GM04504 (cell line): ENCODE results near the gene GAREM2.

Experiments
- DNase-seq: peaks from one replicate; pipeline ENCODE4 v3.0.0-alpha.2; 2012; ENCODE audit warnings: low read depth

GAREM2 gene

DNA sequence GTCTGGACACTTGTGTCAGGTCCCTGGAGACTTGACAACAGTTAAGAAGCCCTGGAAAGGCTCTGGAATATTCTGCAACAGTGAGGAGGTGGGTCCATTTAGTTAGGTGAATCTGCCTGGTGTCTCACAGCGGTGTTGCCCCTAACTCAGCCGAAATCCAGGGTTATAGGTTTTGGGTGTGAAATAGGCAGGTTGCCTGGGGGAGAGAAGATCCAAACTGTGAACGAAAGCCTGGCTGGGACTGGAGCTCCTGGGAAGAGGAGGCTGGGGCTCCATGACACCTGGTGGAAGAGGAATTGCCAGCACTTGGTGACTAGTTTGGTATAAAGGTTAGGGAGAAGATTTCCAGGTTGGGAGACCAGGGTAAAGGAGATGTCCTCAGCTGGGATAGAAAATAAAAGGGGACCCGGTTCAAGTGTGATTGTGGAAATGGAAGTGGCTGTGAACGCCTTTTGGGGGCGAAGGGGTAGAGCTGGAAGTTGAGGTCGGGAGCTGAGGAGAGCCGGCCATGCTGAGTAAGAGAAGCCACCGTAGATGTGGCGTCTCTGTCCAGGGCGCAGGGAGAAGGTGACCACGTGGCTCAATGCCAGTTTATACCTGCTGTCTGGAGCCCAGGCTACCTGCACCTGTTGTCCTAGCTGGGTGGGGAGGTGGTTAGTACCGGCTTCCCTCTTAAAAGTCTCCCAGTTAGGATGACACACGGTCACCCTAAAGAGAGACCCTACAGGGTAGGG, 3.0 kb upstream of the GAREM2 start:
- DNase-seq: no peak

DNA sequence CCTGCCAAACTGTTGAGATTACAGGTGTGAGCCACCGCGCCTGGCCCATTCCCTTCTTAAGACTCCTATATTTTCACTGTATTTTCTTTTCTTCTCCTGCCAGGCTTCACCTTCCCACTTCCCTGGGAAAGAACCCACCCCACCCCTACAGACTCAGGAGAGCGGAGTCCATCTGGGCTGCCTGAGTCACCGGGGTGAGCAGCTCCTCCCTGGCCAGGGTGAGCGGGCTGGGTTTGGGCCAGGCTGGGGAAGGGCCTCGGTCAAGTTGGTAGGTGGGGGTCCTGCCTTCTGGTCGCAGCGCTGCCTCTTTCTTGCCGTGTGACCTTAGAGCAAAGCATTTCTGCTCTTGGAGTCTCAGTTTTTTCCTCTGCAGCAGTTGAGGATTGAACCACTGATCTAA, 2.1 kb upstream of the GAREM2 start:
- DNase-seq: no peak

DNA sequence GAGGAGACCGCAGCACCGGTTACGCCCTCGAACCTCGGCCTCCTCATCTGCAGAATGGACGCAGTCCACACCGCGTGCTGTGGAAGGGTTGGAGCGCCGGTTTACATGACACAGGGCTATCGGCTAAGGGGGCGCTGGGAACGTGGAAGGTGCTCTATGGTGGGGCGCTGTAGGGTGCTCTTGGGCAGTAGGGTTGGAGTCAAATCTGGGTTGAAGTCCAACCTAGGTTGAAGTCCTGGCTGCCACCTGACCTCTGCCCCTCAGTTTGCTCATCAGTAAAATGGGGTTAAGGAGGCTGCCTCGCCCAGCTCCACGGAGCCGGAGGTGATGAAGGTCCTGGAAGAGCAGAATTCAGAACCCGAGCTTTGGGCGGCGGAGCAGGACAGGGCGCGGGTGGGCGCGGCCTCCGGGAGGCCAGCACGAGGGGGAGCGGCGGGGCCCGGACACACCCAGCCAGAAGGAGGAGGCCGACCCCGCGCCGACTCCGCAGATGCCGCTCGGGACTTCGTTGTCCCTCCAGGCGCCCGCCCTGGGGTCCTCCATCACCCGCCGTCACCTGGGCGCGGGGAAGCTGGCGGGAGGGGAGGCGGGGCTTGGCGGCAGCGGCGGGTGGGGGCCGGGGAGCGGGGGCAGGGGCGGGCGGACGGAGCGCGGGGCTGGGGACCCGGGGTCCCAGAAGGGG, 558 bp upstream of the GAREM2 start:
- no peak for DNase-seq

DNA sequence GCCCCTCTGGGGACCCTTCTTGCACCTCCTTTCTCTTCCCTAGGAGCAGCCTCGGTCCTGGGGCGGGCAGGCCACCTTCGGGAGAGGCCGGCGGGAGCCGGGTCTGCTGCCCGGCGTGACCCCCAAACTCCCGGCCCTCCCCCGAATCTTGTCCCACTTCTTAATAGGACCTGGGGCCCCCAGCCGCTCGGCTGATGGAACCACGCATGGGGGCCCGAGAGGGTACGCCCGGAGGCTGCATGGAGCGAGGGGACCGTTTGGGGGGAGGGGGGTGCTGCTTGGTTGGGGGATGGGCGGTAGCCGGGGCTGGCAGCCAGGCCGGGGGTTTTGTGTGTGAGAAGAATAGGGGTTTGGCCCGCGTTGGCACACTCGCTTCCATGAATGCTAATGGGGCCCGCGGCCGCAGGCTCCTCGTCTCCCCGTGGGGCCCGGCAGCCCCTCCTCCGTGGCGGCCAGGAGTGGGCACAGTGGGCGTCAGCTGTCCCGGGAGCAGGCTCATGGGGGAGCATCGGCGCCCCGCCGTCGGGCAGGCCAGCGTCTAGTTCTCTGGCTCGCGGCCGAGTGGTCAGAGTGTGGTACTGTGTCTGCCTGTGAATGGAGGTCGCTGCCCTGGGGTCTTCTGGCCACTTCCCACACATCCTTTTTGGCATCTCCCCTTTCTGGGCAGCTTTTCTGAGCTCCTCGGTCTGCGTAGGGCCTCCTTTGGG, 1.0 kb downstream of the GAREM2 start:
- DNase-seq: no peak

DNA sequence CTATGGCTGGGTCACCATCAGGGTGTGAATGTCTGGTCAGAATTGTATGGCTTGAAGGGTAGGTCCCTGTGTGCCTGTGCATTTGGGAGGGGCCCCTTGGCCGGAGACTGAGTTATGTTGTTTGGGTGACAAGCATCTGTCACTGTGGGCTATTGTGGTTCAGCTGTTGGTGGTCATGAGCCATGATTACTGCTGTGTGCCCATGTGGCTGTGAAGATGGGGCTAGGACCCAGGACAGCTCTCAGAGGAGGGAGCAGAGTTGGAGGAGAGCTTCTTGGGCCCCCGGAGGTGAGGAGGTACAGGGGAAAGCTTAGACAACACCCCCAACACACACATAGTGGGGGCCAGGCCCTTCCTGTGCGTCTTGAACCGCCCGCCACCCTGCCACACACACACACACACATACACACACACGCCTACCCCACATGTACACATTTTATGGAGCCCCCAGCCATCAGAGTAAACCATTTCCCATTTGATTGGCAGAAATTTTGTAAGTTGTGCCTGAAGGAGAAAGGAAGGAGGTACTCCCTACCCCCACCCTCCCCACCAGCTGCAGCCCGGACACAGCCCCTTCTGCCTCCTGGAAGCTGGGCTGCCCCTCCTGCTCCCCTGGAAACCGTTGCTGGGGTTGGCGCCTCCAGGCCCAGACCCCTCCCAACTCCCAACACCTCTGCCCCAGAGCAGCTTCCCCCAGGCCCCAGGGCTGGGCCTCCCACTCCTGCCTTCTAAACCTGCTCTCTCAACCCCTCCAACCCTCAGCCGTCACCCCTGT, 2.0 kb downstream of the GAREM2 start:
- no peak for DNase-seq

- no peak for DNase-seq
These were observed 2.8 kb downstream of the GAREM2 start for GRCh38 chr2:26175466-26176278.

DNA sequence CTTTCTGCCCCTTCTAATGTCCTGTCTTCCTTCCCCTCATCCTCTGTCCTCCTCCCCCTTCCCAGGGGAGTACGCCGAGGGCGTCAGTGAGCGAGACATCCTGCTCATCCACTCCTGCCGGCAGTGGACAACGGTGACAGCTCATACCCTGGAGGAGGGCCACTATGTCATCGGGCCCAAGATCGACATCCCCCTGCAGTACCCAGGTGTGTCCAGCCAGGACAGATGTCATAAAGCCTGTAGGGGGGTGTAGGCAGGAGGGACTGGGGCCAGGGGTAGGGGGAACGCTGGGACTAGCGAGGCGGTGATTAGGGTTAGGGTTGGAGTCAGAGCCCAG, 3.4 kb downstream of the GAREM2 start:
- DNase-seq: no peak

DNA sequence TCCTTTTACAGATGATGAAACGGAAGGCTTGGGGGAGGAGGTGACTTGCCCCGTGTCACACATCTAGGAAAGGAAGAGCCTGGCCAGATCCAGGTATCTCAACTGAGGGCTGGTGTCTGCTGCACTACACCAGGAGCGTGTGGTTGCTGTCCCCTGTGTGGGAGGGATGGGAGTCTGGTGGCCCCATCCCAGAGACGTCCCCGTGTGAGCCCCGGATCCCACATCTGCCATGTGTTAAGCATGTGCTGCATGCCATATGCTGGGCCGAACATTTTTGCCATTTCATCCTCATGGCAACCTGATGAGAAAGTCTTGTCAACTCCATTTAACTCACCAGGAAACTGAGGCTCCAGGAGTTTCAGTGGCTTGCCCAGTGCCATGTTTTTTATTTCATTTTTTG, 4.2 kb downstream of the GAREM2 start:
- DNase-seq: no peak

- no peak for DNase-seq
These were observed 5.4 kb downstream of the GAREM2 start for GRCh38 chr2:26178246-26178645.

DNA sequence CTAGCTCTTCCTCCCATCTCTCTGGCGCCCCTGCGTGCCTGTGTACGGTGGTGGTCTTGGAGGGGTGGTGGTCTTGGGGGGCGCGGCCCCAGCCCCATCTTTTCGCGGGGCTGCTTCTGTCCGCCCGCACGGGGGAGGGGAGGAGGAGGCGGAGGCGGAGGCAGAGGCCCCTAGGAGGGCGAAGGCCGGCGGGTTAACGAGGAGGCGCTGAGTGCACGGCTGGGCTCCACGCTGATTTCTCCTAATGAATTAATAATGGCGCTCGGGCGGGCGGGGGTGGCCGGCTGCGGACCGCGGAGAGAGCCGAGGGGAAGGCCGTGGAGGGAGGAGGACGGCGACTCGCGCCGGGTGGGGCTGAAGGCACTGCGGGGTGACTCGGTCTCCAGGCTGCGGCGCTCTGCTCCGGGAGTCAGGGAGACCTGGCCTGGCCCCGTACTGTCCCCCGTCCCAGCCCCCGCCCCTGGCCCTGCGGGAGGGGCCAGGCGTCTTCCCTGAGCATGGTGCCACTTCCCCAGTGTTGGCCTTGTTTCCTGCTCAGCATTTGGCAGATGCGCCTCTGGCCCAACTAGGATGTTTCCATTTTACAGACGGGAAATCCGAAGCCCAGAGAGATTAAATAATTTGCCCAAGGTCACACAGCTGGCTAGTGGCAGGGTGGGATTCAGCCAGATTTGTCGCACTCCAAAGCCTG, 6.0 kb downstream of the GAREM2 start:
- no peak for DNase-seq

DNA sequence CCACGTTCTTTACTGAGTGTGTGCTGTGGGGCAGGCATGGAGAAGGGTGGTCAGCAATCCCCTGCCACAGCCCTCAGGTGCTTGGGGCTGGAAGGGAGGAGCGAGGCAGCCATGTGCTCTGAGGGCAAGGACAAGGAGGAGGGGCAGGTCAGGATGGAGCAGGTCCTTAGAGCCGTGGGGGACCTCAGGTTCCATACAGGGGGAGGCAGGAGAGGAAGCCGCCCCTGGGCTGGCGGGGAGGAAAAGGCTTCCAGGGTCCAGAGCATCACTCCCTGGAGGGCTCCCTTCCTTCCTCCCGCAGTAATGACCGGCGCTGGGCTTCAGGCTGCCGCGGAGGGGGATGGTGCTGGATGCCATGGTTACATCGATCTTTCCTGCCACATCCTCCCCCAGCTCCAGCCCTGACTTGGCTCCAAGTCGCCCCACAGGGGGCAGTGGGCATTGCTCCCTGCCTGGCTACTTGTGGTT, 6.6 kb downstream of the GAREM2 start:
- DNase-seq: no peak

- DNase-seq: no peak
These were observed 9.6 kb downstream of the GAREM2 start for GRCh38 chr2:26182441-26182840.

DNA sequence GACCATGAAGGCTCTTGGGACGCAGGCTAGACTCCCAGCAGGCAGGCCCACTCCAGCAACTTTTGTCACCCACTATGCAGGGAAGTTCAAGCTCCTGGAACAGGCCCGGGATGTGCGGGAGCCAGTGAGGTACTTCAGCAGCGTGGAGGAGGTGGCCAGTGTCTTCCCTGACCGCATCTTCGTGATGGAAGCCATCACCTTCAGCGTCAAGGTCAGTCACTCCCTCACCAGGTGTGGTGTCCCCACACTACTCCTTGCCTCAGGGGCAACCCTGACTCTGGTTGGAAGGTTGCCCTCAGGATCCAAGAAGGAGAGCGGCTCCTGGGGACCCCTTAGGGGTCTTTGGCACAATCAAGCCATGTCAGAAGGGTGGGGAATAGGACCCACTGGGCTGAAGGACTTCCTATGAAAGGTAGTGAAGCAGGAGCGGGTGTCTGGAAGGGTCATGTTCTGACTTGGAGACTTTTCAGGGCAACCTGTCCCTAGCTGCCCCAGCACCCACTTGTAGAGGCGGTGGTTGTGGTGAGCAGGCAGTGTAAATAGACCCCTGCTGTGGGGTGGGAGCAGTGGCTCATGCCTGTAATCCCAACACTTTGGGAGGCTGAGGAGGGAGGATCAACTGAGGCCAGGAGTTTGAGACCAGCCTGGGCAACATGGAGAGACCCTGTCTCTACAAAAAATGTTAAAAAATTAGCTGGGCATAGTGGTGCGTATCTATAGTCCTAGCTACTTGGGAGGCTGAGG, 10.2 kb downstream of the GAREM2 start:
- DNase-seq: no peak

GRCh38 chr2:26184121-26184520, 11.2 kb downstream of the GAREM2 start:
- DNase-seq: no peak

DNA sequence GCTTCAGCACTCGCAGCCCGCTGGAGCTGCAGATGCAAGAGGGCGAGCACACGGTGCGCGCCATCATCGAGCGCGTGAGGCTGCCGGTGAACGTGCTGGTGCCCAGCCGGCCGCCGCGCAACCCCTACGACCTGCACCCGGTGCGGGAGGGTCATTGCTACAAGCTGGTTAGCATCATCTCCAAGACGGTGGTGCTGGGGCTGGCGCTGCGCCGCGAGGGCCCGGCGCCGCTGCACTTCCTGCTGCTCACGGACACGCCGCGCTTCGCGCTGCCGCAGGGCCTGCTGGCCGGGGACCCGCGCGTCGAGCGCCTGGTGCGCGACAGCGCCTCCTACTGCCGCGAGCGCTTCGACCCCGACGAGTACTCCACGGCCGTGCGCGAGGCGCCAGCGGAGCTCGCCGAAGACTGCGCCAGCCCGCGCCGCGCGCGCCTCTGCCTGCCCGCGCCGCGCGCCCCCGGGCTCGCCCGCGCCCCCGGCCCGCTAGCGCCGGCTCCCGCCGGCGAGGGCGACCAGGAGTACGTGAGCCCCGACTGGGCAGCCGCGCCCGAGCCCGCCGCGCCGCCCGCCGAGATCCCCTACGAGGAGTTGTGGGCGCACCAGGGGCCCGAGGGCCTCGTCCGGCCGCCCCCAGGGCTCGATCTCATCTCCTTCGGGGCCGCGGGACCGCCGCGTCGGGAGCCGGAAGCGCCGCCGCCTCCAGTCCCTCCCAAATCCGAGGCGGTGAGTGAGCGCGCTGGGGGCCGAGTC, 11.8 kb downstream of the GAREM2 start:
- peak; percentile 53 for DNase-seq

- no peak for DNase-seq
These were observed 12.5 kb downstream of the GAREM2 start for GRCh38 chr2:26185304-26185928.

GRCh38 chr2:26185954-26186770, 13.3 kb downstream of the GAREM2 start:
- no peak for DNase-seq

DNA sequence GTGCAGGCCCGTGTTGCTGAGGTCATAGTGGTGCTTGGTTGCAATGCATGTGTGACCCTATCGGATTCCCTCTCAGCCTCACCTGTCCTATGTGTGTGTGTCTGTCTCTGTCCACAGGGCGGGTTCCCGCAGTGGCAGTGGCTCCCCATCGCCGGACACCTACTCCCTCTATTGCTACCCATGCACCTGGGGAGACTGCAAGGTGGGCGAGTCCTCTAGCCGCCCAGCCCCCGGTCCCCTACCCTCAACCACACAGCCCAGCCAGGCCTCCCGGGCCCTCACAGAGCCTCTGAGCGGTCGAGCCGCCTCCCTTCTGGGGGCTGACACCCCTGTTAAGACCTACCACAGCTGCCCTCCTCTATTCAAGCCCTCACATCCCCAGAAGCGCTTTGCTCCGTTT, 14.2 kb downstream of the GAREM2 start:
- no peak for DNase-seq
